Activated naive CD4-positive, alpha-beta T cell treated with anti-CD3 and anti-CD28 coated beads, Interleukin-2, amount 50 U/mL, for 24 hours (primary cell): ENCODE measurements around the gene IFI27.

Experiments used
- H3K27ac Mint-ChIP-seq: one replicate; pipeline ENCODE4 v1.8.0; 2021; ENCODE audit warnings: mild to moderate bottlenecking, mixed read lengths
- H3K27me3 Mint-ChIP-seq: one replicate; pipeline ENCODE4 v1.8.0; 2021; ENCODE audit warnings: mixed read lengths
- H3K36me3 Mint-ChIP-seq: one replicate; pipeline ENCODE4 v1.8.0; 2021; ENCODE audit warnings: mixed read lengths
- H3K4me1 Mint-ChIP-seq: one replicate; pipeline ENCODE4 v1.8.0; 2021; ENCODE audit warnings: mixed read lengths
- H3K4me3 Mint-ChIP-seq: one replicate; pipeline ENCODE4 v1.8.0; 2021; ENCODE audit warnings: mild to moderate bottlenecking, mixed read lengths
- H3K9me3 Mint-ChIP-seq: one replicate; pipeline ENCODE4 v1.8.0; 2021; ENCODE audit warnings: mixed read lengths

IFI27 gene

DNA sequence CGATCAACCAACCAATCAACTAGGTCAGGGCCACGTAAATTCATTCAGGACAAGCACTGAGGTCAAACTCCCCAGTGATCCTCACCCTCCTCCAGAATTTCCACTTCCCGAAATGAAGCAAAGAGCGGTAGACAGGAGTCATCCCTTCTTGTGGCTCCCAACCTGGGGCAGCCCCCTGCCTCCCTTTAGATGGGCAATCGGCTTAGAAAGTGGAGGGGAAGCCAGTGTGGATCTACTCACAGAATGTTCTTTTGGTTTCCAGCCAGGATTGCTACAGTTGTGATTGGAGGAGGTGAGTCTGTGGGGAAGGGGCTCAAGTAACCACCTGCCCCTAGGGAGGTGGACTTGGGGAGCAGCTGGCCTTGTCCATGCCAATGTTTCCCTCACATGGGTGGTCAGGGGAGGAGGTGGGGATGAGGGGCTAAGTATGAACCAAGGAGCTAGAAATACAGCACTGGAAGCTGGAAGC lies 4.1 kb downstream of the IFI27 start:
- H3K4me3 Mint-ChIP-seq, result no peak overlapping the region
- H3K27me3 Mint-ChIP-seq, result peaks cover 9% of the 10 kb centered on the region
- H3K36me3 Mint-ChIP-seq, result peaks cover under 1% of the 10 kb centered on the region
- no peak overlapping the region for H3K27ac Mint-ChIP-seq
- H3K9me3 Mint-ChIP-seq, result no peaks in the 10 kb centered on the region
- no peaks in the 10 kb centered on the region for H3K4me1 Mint-ChIP-seq

DNA sequence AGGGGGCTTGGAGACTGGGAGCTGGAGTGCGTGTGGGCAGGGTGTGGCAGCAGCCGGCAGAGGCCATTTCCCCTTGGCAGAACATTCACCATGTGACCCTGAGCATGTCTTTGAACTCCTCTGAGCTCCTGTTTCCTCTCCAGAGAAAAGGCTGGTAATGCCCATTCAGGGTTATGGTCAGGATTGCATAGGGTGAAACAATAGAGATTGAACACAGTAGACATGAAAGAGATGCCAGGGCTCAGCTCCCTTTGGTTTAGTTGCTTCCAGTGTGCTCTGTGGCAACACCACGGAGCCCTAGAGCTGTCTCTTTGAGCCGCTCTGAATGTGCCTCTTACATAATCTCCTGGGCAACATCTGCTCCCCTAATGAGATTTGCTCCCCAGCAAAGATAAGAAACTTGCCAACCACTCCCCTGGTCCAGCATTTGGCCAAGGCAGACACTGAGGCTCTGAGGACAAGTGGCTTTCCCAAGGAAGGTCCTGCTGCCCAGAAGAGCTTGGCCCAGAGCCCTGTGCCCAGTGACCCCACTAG lies 4.6 kb downstream of the IFI27 start:
- no peak overlapping the region for H3K4me3 Mint-ChIP-seq
- peaks cover 9% of the 10 kb centered on the region for H3K27me3 Mint-ChIP-seq
- peaks cover 1% of the 10 kb centered on the region for H3K36me3 Mint-ChIP-seq
- no peak overlapping the region for H3K27ac Mint-ChIP-seq
- H3K9me3 Mint-ChIP-seq, result no peaks in the 10 kb centered on the region
- no peaks in the 10 kb centered on the region for H3K4me1 Mint-ChIP-seq

DNA sequence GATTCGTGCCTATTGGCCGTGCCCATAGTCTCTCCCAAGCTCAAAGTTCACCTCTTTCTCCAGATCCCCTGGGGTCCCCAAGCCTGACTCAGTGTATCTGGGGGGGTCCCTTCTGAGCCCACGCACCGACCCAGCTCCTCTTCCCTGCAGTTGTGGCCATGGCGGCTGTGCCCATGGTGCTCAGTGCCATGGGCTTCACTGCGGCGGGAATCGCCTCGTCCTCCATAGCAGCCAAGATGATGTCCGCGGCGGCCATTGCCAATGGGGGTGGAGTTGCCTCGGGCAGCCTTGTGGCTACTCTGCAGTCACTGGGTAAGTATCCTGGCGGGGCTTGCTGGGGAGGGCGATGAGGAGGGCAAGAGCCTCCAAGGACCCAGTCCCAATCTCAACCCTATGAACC lies 5.1 kb downstream of the IFI27 start:
- H3K27ac Mint-ChIP-seq, result no peak overlapping the region
- H3K4me1 Mint-ChIP-seq, result no peaks in the 10 kb centered on the region
- H3K27me3 Mint-ChIP-seq, result peaks cover 11% of the 10 kb centered on the region
- H3K36me3 Mint-ChIP-seq, result peaks cover 1% of the 10 kb centered on the region
- no peak overlapping the region for H3K4me3 Mint-ChIP-seq
- peaks cover 3% of the 10 kb centered on the region for H3K9me3 Mint-ChIP-seq

- H3K4me3 Mint-ChIP-seq, result no peak overlapping the region
- no peak overlapping the region for H3K27ac Mint-ChIP-seq
- peaks cover 8% of the 10 kb centered on the region for H3K9me3 Mint-ChIP-seq
- peaks cover 6% of the 10 kb centered on the region for H3K36me3 Mint-ChIP-seq
- no peaks in the 10 kb centered on the region for H3K4me1 Mint-ChIP-seq
- peaks cover 16% of the 10 kb centered on the region for H3K27me3 Mint-ChIP-seq
Observed at GRCh38 chr14:94116701-94117100, 6.2 kb downstream of the IFI27 start.

- H3K36me3 Mint-ChIP-seq, result peaks cover 6% of the 10 kb centered on the region
- peaks cover 14% of the 10 kb centered on the region for H3K9me3 Mint-ChIP-seq
- H3K4me3 Mint-ChIP-seq, result no peak overlapping the region
- no peaks in the 10 kb centered on the region for H3K4me1 Mint-ChIP-seq
- H3K27ac Mint-ChIP-seq, result no peak overlapping the region
- H3K27me3 Mint-ChIP-seq, result peaks cover 16% of the 10 kb centered on the region
Observed at GRCh38 chr14:94117856-94118255, 7.3 kb downstream of the IFI27 start.

GRCh38 chr14:94119071-94119470 lies 8.5 kb downstream of the IFI27 start:
- H3K36me3 Mint-ChIP-seq, result peaks cover 6% of the 10 kb centered on the region
- peaks cover 16% of the 10 kb centered on the region for H3K27me3 Mint-ChIP-seq
- no peaks in the 10 kb centered on the region for H3K4me1 Mint-ChIP-seq
- H3K27ac Mint-ChIP-seq, result no peak overlapping the region
- H3K4me3 Mint-ChIP-seq, result no peak overlapping the region
- H3K9me3 Mint-ChIP-seq, result peaks cover 17% of the 10 kb centered on the region

DNA sequence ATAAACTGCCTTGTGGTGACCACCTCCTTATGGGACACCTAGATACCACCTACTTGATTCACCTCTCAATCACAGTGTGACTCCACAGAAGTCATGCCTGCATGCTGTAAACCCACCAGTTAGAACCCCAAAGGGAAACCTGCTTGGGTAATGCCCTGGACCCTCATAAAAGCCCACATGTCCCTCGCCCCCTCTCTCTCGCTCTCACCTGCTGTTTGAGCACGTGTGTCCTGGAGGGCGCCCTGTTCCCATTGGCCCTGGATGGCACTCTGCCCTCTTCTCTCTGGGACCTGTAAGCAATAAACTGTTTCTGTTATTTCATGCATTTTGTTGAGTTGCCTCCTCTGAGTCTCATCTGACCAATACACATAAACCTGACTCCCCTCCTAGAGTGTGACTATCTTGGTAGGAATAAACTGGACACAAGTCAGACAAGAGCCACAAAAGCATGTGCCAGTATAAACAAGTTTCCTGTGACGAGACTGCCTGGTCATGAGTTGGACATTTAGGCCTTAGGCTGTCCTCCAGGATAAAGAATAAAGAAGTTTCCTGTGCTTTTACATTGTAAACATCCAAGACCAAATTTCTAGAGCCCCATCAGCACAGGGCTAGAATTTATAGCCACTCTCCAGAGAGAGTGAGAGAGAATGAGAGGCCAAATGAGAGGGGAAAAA lies 10.3 kb downstream of the IFI27 start:
- no peak overlapping the region for H3K27ac Mint-ChIP-seq
- no peaks in the 10 kb centered on the region for H3K4me1 Mint-ChIP-seq
- no peak overlapping the region for H3K4me3 Mint-ChIP-seq
- peaks cover 17% of the 10 kb centered on the region for H3K9me3 Mint-ChIP-seq
- H3K36me3 Mint-ChIP-seq, result peaks cover 6% of the 10 kb centered on the region
- H3K27me3 Mint-ChIP-seq, result peaks cover 10% of the 10 kb centered on the region

DNA sequence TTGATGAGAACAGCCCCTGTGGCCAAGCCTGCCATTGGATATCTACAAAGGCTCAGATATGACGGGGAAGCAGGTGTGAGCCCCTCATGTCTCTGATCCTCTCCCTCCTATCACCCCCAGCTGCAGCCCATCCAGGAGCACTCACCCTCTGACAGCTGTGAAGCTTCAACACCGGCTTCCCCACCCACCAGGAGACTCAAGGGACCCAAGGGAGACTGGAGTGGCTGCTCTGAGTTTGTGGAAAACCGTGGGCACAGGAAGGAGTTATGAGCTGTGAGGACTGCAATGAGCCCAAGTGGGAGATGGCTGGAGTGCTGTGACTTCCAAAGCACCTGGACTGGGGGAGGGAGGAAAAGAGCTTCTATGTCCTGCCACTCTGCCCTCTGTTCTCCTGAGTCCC lies 10.9 kb downstream of the IFI27 start:
- H3K36me3 Mint-ChIP-seq, result peaks cover 6% of the 10 kb centered on the region
- H3K9me3 Mint-ChIP-seq, result peaks cover 17% of the 10 kb centered on the region
- H3K4me1 Mint-ChIP-seq, result no peaks in the 10 kb centered on the region
- H3K4me3 Mint-ChIP-seq, result no peak overlapping the region
- H3K27ac Mint-ChIP-seq, result no peak overlapping the region
- H3K27me3 Mint-ChIP-seq, result peaks cover 8% of the 10 kb centered on the region

- peaks cover 7% of the 10 kb centered on the region for H3K27me3 Mint-ChIP-seq
- peaks cover 17% of the 10 kb centered on the region for H3K9me3 Mint-ChIP-seq
- peaks cover 6% of the 10 kb centered on the region for H3K36me3 Mint-ChIP-seq
- no peak overlapping the region for H3K27ac Mint-ChIP-seq
- no peaks in the 10 kb centered on the region for H3K4me1 Mint-ChIP-seq
- H3K4me3 Mint-ChIP-seq, result no peak overlapping the region
Observed at GRCh38 chr14:94122438-94122837, 11.9 kb downstream of the IFI27 start.

DNA sequence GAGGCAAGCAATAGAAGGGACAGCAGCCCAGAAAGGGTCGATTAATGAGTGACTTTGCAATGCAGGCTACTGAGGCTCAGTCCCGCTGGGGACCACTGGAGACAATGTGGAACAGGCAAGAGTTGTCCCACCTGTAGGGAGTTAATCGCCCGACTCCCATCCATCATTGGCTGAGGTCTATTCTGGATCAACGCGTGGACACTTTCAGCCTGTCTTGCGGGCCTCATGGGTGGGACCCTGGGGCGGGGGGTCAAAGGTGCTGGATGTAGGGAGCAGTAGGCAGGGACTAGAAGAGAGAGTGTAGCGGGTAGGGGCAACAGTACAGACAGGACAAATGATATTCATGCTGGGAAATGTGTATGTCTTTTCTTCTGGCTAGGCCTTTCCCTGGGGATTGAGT lies 12.8 kb downstream of the IFI27 start:
- H3K4me3 Mint-ChIP-seq, result no peak overlapping the region
- peaks cover 17% of the 10 kb centered on the region for H3K9me3 Mint-ChIP-seq
- no peaks in the 10 kb centered on the region for H3K4me1 Mint-ChIP-seq
- H3K36me3 Mint-ChIP-seq, result peaks cover 6% of the 10 kb centered on the region
- no peak overlapping the region for H3K27ac Mint-ChIP-seq
- H3K27me3 Mint-ChIP-seq, result peaks cover 7% of the 10 kb centered on the region

DNA sequence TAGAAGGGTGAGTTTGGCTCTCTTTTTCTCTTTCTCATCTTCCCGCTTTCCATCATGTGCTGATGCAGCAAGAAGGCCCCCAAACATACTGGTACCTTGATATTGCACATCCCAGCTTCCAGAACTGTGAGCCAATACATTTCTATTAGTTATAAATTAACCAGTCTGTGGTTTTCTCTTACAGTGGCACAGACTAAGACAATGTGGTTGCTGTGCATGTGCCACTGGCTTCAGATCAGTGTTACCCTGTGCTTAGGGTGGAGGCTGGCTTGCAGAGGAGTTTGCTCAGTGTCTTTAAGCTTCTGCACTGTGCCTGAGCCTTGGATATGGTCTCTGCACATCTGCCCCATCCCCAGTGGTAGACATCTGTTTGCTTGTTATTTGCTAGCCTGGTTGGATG lies 13.3 kb downstream of the IFI27 start:
- Mint-ChIP-seq H3K9me3 (peaks cover 17% of the 10 kb centered on the region), H3K27me3 (peaks cover 7% of the 10 kb centered on the region), H3K36me3 (peaks cover 6% of the 10 kb centered on the region), H3K4me3 (no peak overlapping the region), H3K27ac (peak overlapping the region; percentile 57), H3K4me1 (peaks cover 5% of the 10 kb centered on the region)

DNA sequence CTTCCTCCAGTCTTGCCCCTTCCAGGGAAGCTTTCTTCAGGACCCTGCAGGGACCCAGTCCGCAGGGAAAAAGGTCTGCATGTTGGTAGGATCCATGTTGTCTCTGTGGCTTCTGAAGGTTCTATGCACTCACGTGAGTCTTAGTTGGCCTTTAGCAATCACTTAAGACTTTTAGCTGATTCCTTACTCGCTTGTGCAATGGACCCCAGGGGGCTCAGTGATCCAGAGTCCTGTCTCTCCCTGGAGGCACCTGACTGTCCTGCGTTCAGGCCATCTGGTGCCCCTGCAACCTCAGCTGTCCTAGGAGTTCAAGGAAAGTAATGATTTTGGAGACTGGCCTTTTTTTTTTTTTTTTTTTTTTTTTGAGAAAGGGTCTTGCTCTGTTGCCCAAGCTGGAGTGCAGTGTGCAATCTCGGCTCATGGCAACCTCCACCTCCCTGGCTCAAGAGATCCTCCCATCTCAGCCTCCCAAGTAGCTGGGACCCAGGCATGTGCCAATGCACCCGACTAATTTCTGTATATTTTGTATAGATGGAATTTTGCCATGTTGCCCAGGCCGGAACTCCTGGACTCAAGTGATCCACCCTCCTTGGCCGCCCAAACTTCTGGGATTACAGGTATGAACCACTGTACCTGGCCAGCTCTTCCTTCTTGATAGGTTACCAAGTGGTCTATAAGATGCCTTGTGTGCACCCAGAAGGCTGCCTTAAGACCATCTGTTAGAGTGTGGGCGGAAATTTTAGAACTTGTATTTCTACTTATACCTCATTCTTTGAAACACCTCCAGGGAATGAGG lies 14.2 kb downstream of the IFI27 start:
- Mint-ChIP-seq H3K27me3 (peaks cover 7% of the 10 kb centered on the region), H3K4me1 (peaks cover 11% of the 10 kb centered on the region), H3K9me3 (peaks cover 17% of the 10 kb centered on the region), H3K4me3 (no peak overlapping the region), H3K36me3 (peaks cover 5% of the 10 kb centered on the region), H3K27ac (no peak overlapping the region)

GRCh38 chr14:94125659-94126418 lies 15.3 kb downstream of the IFI27 start:
- Mint-ChIP-seq H3K27me3 (peaks cover 3% of the 10 kb centered on the region), H3K36me3 (peaks cover 3% of the 10 kb centered on the region), H3K4me3 (no peak overlapping the region), H3K4me1 (peaks cover 18% of the 10 kb centered on the region), H3K9me3 (peaks cover 12% of the 10 kb centered on the region), H3K27ac (no peak overlapping the region)

GRCh38 chr14:94126419-94126677 lies 15.8 kb downstream of the IFI27 start:
- no peaks in the 10 kb centered on the region for H3K36me3 Mint-ChIP-seq
- peaks cover 2% of the 10 kb centered on the region for H3K27me3 Mint-ChIP-seq
- peaks cover 18% of the 10 kb centered on the region for H3K4me1 Mint-ChIP-seq
- no peak overlapping the region for H3K27ac Mint-ChIP-seq
- H3K9me3 Mint-ChIP-seq, result peaks cover 9% of the 10 kb centered on the region
- H3K4me3 Mint-ChIP-seq, result no peak overlapping the region

DNA sequence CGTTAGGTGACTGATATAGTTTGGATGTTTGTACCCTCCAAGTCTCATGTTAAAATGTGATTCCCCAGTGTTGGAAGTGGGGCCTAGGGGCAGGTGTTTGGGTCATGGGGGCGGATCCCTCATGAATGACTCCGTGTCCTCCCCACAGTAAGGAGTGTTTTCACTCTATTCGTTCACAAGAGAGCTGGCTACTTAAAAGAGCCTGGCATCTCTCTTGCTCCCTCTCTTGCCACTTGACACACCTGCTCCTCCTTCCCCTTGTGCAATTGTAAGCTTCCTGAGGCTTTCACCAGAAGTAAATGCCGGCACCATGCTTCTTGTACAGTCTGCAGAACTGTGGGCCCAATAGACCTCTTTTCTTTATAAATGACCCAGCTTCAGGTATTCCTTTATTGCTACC lies 16.3 kb downstream of the IFI27 start:
- Mint-ChIP-seq H3K4me1 (peaks cover 18% of the 10 kb centered on the region), H3K36me3 (no peaks in the 10 kb centered on the region), H3K27me3 (peaks cover 2% of the 10 kb centered on the region), H3K4me3 (no peak overlapping the region), H3K9me3 (peaks cover 9% of the 10 kb centered on the region), H3K27ac (no peak overlapping the region)

DNA sequence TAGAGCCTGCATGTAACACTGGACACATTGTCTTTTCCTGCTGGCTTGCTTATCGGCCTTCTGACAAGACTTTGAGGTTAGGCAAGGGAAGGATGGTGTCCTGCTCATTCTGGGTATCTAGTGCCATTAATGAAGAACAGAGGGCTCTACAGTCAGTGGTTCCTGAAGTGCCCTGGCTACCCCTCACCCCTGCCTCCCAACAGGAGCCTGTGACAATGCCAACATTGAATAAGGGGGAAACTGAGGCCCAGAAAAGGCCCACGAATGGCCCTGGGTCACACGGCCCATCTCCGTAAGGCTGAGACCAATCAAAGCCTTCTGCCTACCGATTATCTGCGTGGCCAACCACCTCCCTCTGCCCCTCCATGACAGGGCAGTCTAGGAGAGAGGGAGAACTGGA lies 16.8 kb downstream of the IFI27 start:
- H3K27ac Mint-ChIP-seq, result peak overlapping the region; percentile 19
- peaks cover 9% of the 10 kb centered on the region for H3K9me3 Mint-ChIP-seq
- H3K4me1 Mint-ChIP-seq, result peaks cover 18% of the 10 kb centered on the region
- no peaks in the 10 kb centered on the region for H3K36me3 Mint-ChIP-seq
- no peak overlapping the region for H3K4me3 Mint-ChIP-seq
- H3K27me3 Mint-ChIP-seq, result peaks cover 2% of the 10 kb centered on the region
